WERI-Rb-1 (cell line): ENCODE data around the gene SMPD3.

Experiments used
- DNase-seq: peaks from one replicate; pipeline ENCODE4 v3.0.0-alpha.2; 2020
- H3K27ac ChIP-seq: fragments of 250-450 bp; sonication (Bioruptor Pico); 2 replicates; pipeline ENCODE4 v1.5.1; 2020; ENCODE audit warnings: mild to moderate bottlenecking, moderate library complexity
- H3K27me3 ChIP-seq: fragments of 250-450 bp; sonication (Bioruptor Pico); 2 replicates; pipeline ENCODE4 v1.5.1; 2021; ENCODE audit warnings: mild to moderate bottlenecking, low read depth, moderate library complexity; ENCODE audit not compliant: insufficient read depth, severe bottlenecking
- H3K36me3 ChIP-seq: fragments of 250-450 bp; sonication (Bioruptor Pico); 2 replicates; pipeline ENCODE4 v1.5.1; 2020; ENCODE audit warnings: mild to moderate bottlenecking, moderate library complexity
- H3K4me3 ChIP-seq: 2 replicates; pipeline ENCODE4 v1.5.1; 2011; ENCODE audit warnings: low read depth, mild to moderate bottlenecking, control low read depth, low read length
- H3K9me3 ChIP-seq: fragments of 250-450 bp; sonication (Bioruptor Pico); 2 replicates; pipeline ENCODE4 v1.5.1; 2021; ENCODE audit warnings: mild to moderate bottlenecking, moderate library complexity; ENCODE audit not compliant: severe bottlenecking
- TF ChIP-seq, protein P1 (sequence below): IDR thresholded peaks from 2 replicates; pipeline ENCODE4 v1.5.1; 2011; ENCODE audit warnings: low read depth, mild to moderate bottlenecking, control low read depth, inconsistent platforms, low read length

The SMPD3 gene

GRCh38 chr16:68486502-68487202 lies 38.3 kb upstream of the SMPD3 start:
- H3K9me3 ChIP-seq: no peaks in the 10 kb centered on the region
- no peaks in the 10 kb centered on the region for H3K27me3 ChIP-seq
- DNase-seq: no peak

GRCh38 chr16:68481636-68482035 lies 33.3 kb upstream of the SMPD3 start:
- H3K27ac ChIP-seq: no peak overlapping the region
- TF ChIP-seq, protein P1, sequence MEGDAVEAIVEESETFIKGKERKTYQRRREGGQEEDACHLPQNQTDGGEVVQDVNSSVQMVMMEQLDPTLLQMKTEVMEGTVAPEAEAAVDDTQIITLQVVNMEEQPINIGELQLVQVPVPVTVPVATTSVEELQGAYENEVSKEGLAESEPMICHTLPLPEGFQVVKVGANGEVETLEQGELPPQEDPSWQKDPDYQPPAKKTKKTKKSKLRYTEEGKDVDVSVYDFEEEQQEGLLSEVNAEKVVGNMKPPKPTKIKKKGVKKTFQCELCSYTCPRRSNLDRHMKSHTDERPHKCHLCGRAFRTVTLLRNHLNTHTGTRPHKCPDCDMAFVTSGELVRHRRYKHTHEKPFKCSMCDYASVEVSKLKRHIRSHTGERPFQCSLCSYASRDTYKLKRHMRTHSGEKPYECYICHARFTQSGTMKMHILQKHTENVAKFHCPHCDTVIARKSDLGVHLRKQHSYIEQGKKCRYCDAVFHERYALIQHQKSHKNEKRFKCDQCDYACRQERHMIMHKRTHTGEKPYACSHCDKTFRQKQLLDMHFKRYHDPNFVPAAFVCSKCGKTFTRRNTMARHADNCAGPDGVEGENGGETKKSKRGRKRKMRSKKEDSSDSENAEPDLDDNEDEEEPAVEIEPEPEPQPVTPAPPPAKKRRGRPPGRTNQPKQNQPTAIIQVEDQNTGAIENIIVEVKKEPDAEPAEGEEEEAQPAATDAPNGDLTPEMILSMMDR: no peak
- no peak overlapping the region for H3K4me3 ChIP-seq
- no peaks in the 10 kb centered on the region for H3K27me3 ChIP-seq
- no peaks in the 10 kb centered on the region for H3K9me3 ChIP-seq
- DNase-seq: no peak
- no peaks in the 10 kb centered on the region for H3K36me3 ChIP-seq

More at GRCh38 chr16:68486502-68487202, 38.3 kb upstream of the SMPD3 start:
- TF ChIP-seq, protein P1: no peak
- Histone ChIP-seq H3K4me3 (no peak overlapping the region), H3K27ac (no peak overlapping the region), H3K36me3 (no peaks in the 10 kb centered on the region)

- H3K9me3 ChIP-seq: peaks cover 2% of the 10 kb centered on the region
- no peaks in the 10 kb centered on the region for H3K36me3 ChIP-seq
- no peak for DNase-seq
- H3K27me3 ChIP-seq: no peaks in the 10 kb centered on the region
- no peak overlapping the region for H3K27ac ChIP-seq
- TF ChIP-seq, protein P1: no peak
- no peak overlapping the region for H3K4me3 ChIP-seq
Measured at GRCh38 chr16:68480084-68480995, 32.0 kb upstream of the SMPD3 start.

GRCh38 chr16:68479271-68479670 lies 31.0 kb upstream of the SMPD3 start:
- no peak for DNase-seq
- no peaks in the 10 kb centered on the region for H3K36me3 ChIP-seq
- no peaks in the 10 kb centered on the region for H3K27me3 ChIP-seq
- TF ChIP-seq, protein P1: no peak
- H3K27ac ChIP-seq: no peak overlapping the region
- H3K9me3 ChIP-seq: peaks cover 2% of the 10 kb centered on the region
- no peak overlapping the region for H3K4me3 ChIP-seq

DNA sequence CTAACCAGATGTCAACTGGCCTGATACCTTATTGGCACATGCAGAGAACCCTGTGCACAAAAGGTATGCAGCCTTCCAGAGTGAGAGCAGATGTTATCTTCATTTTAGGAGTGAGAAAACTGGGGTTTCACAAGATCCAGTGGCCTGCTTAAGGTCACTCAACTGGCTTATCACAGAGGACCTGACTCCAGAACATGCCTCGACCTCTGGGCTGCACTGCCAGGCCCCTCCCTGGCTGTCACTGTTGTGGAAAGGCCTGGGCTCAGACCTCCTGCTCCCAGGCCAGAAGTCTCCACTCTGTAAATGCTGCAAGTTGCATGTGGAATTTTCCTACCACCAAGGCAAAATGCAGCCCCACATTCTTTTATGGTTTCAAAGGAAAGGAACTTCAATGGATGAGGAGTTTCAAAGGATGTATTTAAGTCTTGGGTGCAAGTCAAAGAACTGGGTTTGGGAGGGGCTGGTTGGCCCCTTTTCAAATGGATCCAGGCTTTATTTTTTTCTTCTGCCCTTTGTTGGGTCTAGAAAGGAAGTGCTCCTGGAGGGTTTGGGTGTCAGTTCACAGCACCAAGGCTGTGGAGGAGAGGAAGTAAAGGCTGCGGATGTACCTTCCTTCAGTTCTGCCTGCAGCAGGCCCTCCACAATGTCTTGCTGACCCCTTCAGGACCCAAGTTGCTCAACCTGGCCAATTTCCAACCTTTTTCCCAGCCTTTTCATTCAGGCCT lies 30.4 kb upstream of the SMPD3 start:
- DNase-seq: no peak
- Histone ChIP-seq H3K9me3 (peaks cover 2% of the 10 kb centered on the region), H3K27ac (no peak overlapping the region), H3K36me3 (no peaks in the 10 kb centered on the region), H3K4me3 (no peak overlapping the region), H3K27me3 (no peaks in the 10 kb centered on the region)
- TF ChIP-seq, protein P1: no peak
